IMR-90 (cell line): ENCODE measurements around the gene ABCC8.

ENCODE experiments used
- CTCF ChIP-seq: conservative IDR thresholded peaks from 2 replicates; pipeline ENCODE4 v1.5.1; 2012; ENCODE audit warnings: mild to moderate bottlenecking, low read depth, low read length, improper control_type of control experiment
- POLR2A ChIP-seq: IDR thresholded peaks from 2 replicates; pipeline ENCODE4 v1.6.1; 2012; ENCODE audit warnings: mild to moderate bottlenecking, low read depth, low read length

GRCh38 chr11:17382046-17382728 is 94.5 kb downstream of the ABCC8 start:
- no peak for TF ChIP-seq POLR2A
- TF ChIP-seq CTCF: no peak
